UCSD-AML1 (cell line): ENCODE results near the gene DZIP1L.

Experiments
- DNase-seq: peaks from one replicate; lab custom pipeline; 2025; ENCODE audit not compliant: unreplicated experiment; lab: John Stamatoyannopoulos, UW

Gene DZIP1L

GRCh38 chr3:138072796-138073195 lies 42.6 kb downstream of the DZIP1L start:
- DNase-seq: no peak

DNA sequence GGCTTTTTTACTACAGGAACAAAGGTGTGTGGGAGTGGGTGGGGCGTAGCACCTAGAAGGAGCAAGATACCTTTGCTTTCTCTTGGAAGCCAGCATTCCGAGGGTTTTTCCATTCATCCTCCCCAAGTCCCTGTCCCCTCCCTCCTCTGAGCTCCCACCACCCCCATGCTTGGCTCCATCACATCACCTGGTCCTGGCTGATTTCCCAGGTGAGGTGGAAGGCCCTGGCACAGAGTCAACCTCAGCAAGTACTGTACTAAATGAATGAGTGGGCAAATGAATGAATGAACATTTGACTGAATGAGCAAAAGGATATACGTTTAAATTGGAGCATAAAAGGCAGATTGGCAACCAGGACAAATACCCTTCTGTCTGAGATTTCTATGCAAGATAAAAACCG lies 45.4 kb downstream of the DZIP1L start:
- no peak for DNase-seq

DNA sequence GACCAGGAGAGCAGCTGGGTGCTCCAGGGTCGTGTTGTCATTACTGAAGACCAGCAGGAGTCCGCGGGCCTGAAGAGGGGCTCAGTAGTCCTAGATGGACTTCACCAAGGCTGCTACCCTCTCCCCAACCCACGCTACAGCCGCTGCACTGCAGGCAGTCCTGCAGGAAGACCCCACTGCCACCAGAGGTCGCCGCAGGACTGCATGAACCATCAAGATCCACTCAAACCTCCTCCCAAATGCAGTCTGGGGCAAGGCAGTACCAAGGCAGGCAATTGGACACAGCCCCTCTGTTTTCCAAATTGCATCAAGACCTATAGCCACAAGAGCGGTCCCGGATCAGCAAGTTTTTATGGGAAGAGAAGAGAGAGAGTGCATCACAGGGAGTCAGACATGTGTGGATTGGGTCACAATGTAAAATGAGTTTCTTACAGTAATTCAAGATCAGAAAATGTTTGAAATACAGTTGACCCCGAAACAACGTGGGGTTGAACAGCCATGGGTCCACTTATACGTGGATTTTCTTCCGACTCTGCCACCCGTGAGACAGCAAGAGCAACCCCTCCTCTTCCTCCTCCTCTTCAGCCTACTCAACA lies 46.7 kb downstream of the DZIP1L start:
- DNase-seq: peak; percentile 70

- DNase-seq: no peak
Observed at GRCh38 chr3:138068046-138068445, 47.4 kb downstream of the DZIP1L start.

DNA sequence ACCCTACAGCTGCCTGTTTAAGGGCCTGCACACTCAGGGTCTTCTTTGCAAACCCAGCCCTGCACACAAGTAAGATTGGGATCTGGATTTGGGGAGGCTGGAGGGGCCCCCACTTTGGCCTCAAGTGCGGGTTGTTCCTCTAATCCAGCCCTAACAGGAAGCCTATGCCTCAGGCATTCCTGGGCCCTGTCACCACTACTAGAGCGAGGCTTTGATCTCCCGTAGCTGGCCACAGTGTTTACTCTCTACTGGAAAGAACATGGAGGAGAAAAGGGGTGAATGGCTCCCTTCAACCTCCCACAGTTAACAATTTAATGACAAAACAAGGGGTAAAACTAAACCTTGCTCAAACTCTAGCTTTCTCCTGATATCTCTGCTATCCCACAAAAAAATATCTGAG lies 48.4 kb downstream of the DZIP1L start:
- DNase-seq: no peak

- no peak for DNase-seq
Observed at GRCh38 chr3:138066383-138066782, 49.0 kb downstream of the DZIP1L start.

DNA sequence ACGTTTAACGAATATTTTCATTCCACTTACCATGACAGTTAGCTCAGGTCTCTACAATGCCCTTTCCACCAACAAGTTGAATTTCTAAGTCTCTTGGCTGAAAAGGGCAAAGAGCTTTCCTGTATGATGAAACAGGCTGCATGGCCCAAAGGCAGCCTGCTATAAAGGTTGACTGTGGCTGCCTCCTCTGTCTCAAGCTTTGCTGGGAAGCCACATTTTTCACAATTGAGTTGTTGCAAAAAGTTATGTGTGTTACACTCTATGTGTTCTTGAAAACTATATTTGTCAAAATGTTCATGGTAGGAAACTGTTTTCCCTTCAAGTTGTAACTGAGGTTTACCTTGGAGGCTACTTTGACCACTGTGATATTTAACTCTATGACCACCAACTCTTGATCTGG lies 49.5 kb downstream of the DZIP1L start:
- DNase-seq: no peak

- no peak for DNase-seq
Observed at GRCh38 chr3:138063416-138063815, 52.0 kb downstream of the DZIP1L start.

- DNase-seq: no peak
Observed at GRCh38 chr3:138062626-138063025, 52.8 kb downstream of the DZIP1L start.

- no peak for DNase-seq
Observed at GRCh38 chr3:138062037-138062436, 53.4 kb downstream of the DZIP1L start.

GRCh38 chr3:138060792-138061191 lies 54.6 kb downstream of the DZIP1L start:
- no peak for DNase-seq

DNA sequence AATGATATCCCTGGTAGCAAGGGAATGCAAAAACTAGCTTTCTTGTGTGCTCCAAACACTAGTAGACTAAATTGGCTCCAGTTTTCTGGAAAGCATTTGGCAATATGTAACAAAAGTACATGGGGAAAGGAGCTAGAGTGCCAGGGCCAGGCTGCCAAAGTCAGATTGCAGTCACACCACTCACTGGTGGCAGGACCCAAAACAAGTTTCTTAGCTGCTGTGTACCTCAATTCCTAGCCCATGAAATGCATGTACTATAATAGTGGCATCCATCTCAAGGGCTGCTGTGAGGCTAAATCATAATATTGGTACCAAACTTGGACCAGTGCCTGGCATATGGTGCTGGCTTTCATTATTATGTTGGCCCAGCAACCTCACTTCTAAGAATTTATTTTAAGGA lies 56.1 kb downstream of the DZIP1L start:
- no peak for DNase-seq

DNA sequence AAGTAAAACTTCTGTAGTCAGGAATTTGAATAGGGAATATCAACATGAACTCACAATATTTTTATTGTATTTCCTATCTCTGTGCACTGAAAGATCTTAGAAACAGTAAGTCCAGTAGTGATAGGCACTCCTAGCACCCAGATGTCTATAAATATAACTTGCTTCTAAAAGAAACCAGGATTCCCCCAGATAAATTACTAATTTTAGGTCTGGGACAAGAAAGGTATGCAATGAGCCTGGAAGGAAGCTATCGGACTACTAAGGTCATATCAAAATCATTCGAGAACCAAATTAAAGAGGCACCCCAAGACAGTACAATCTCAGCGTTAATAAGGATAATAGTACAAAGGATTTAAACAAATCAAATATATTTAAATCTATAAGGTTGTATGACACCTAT lies 58.0 kb downstream of the DZIP1L start:
- DNase-seq: no peak

GRCh38 chr3:138054057-138054456 lies 61.4 kb downstream of the DZIP1L start:
- no peak for DNase-seq

GRCh38 chr3:138051947-138052802 lies 63.2 kb downstream of the DZIP1L start:
- peak; percentile 27 for DNase-seq

GRCh38 chr3:138049157-138049919 lies 66.1 kb downstream of the DZIP1L start:
- no peak for DNase-seq

DNA sequence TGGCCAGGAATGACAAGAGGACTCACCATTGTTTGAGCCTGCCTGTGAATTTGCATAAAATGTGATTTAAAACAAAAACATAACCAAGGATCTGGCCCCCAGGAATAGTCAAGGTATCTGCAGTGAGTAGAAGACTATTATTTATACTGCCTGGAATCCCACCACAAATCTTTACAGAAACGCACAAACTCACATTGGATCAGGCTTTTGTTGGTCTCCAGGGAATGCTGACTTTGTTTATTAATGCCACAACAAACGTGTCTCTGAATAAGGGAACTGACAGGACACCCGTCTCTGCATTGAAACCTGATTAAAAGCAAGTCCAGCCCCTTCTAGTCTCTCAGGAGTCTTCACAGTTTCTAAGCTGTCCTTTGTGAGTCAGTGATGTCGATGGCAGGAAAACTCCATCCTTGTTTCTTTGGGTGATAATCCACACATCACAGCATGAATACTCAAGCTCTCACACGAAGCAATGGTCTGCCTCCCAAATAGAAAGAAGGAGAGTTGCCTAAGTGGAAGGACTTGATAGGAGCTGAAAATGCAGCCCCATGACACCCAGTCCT lies 67.7 kb downstream of the DZIP1L start:
- DNase-seq: no peak

- no peak for DNase-seq
Observed at GRCh38 chr3:138046955-138047354, 68.5 kb downstream of the DZIP1L start.

GRCh38 chr3:138046085-138046484 lies 69.3 kb downstream of the DZIP1L start:
- no peak for DNase-seq

DNA sequence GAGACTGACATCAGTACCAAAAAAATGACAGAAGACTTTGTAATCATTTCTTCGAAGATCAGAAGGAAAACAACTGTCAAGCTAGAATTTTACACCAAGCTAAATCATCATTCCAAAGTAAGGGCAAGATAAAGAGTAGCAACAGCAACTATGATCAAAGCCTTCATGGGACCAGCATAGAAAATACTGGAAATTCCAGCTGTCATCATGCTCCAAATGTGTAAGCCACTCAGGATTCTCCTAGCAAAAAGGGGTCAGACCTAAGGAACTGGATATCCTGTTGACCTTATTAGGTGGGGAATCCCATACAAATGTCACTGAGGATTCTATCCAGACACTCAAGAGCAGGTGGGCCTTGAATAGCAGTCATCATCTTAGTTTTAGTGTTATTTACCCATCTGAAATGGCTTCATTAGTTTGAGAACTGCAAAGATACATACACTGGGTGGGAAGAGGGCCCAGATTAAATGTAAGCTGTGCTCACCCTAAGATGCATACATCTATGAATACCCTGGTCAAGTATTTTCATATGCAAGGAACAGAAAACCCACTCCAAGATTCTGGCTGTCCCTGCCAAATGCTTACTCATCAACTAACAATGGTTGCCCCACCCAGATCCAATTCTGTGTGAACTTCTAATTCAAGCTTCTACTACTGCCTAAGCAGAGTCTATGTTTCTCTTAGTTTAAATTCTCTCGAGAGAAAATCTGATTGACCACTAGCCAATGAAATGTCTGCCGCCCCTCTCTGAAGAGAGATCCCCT lies 72.0 kb downstream of the DZIP1L start:
- no peak for DNase-seq

DNA sequence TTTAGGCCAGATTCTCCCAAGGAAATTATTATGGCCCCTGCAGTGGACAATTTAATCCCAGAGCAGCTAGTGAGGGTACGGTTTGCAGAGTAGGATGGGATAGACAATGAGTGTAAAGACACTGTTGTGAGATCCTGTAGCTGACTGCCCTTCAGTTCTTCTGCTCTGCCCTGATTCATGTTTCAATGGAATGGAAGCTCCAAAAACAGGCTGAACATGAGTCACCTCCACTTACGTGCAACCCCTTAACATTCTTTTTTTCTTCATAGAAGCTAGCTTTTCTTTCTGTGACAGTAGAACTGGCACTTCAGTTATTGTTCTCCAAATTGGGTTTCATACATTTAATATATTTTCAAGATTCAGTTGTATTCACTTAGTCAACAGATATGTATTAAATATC lies 73.4 kb downstream of the DZIP1L start:
- no peak for DNase-seq
